NB4 (cell line): ENCODE results near the gene SFXN1.

ENCODE experiments used
- CTCF ChIP-seq: IDR thresholded peaks from one replicate; pipeline ENCODE4 v1.5.1; 2012; ENCODE audit warnings: low read depth, low read length
- MYC ChIP-seq: IDR thresholded peaks from 2 replicates; pipeline ENCODE4 v1.6.1; 2011; ENCODE audit warnings: low read depth, low read length

DNA sequence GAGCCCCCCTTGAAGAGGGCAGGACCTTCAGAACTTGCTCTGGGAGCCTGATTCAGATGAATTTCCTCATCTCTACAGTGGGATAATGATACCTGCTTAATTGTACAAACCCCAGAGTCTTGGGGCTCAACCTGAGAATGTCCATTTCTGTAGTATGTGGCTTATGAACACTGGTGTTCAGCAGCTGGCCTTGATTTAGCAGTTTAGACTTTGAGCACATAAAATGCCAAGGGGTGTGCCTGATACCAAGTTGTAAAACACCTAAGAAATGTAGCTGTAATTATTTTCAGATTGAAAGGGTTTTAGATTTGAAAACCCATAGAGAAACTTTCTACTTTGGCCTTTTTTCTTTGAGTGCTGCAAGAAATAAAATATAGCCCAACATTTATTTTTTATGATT, 44.9 kb downstream of the SFXN1 start:
- TF ChIP-seq CTCF (no peak), MYC (no peak)
